RWPE2 (cell line): Measurements from ENCODE around the gene VASN.

Source experiments
- ATAC-seq: fragments of 200-7000 bp; cut with Tn5 transposase; 3 replicates; pipeline ENCODE4 v1.9.1; 2021; ENCODE audit warnings: low read depth
- DNase-seq: peaks from one replicate; pipeline ENCODE4 v3.0.0-alpha.2; 2020; ENCODE audit warnings: low spot score
- H3K27ac ChIP-seq: fragments of 450-650 bp; 2 replicates; pipeline ENCODE4 v1.5.1; 2017; ENCODE audit warnings: mild to moderate bottlenecking; ENCODE audit not compliant: poor library complexity, severe bottlenecking
- H3K27me3 ChIP-seq: fragments of 250-450 bp; sonication (Bioruptor Pico); 2 replicates; pipeline ENCODE4 v1.5.1; 2021; ENCODE audit warnings: mild to moderate bottlenecking, moderate library complexity; ENCODE audit not compliant: insufficient read depth, poor library complexity, severe bottlenecking
- H3K36me3 ChIP-seq: fragments of 250-450 bp; sonication (Bioruptor Pico); 2 replicates; pipeline ENCODE4 v1.5.1; 2020; ENCODE audit warnings: low read depth, mild to moderate bottlenecking, moderate library complexity
- H3K4me1 ChIP-seq: fragments of 250-450 bp; sonication (Bioruptor Pico); 2 replicates; pipeline ENCODE4 v1.5.1; 2021; ENCODE audit warnings: mild to moderate bottlenecking, moderate library complexity; ENCODE audit not compliant: insufficient read depth, poor library complexity, severe bottlenecking
- H3K4me3 ChIP-seq: fragments of 250-450 bp; sonication (Bioruptor Pico); 2 replicates; pipeline ENCODE4 v1.5.1; 2021; ENCODE audit warnings: mild to moderate bottlenecking, moderate library complexity; ENCODE audit not compliant: severe bottlenecking
- H3K9me3 ChIP-seq: fragments of 250-450 bp; sonication (Bioruptor Pico); 2 replicates; pipeline ENCODE4 v1.5.1; 2021; ENCODE audit warnings: mild to moderate bottlenecking, moderate library complexity; ENCODE audit not compliant: severe bottlenecking
- TF ChIP-seq, protein P1 (sequence below): fragments of 450-650 bp; IDR thresholded peaks from one replicate; pipeline ENCODE4 v1.5.1; 2017; ENCODE audit warnings: mild to moderate bottlenecking, moderate library complexity; ENCODE audit not compliant: poor library complexity, severe bottlenecking

VASN gene

DNA sequence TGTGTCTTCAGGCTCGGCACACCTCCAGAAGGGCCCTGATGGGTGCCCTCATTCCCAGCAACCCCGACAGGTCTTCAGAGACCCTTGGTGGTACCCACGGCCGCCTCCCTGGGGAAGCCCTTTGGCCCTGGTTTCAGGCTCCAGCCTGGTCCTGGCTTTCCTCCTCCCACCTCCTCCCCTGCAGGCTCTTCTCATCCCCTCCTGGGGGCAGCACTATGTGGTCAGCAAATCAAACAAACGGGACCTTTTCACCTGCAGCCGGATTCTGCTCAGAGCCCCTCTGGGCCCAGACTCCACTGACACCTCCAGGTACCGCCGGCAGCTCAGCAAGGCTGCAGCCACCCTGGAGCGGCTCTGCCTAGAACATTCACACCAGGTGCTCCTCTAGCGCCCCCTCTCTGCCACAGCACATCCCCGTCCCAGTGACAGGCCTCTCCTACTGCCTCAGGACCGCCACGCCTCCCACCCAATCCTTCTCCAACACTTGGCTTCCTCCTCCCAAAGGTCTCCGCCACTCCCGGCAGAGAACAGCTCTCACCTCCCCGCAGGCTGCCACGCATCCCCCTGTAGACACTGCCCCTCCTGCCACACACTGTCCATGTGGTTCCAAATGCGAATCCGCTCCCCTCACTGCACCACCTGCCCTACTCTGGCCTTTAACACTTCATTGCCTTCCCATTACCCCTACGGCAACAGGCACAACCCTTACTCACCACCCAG lies 32.8 kb downstream of the VASN start:
- Histone ChIP-seq H3K27ac (no peak overlapping the region), H3K9me3 (no peaks in the 10 kb centered on the region), H3K4me3 (no peak overlapping the region), H3K36me3 (peaks cover 22% of the 10 kb centered on the region), H3K27me3 (no peaks in the 10 kb centered on the region), H3K4me1 (peaks cover 10% of the 10 kb centered on the region)
- DNase-seq (no peak), ATAC-seq (peak; percentile 13; the same call in 1 of the 3 replicates)
- TF ChIP-seq, protein P1, sequence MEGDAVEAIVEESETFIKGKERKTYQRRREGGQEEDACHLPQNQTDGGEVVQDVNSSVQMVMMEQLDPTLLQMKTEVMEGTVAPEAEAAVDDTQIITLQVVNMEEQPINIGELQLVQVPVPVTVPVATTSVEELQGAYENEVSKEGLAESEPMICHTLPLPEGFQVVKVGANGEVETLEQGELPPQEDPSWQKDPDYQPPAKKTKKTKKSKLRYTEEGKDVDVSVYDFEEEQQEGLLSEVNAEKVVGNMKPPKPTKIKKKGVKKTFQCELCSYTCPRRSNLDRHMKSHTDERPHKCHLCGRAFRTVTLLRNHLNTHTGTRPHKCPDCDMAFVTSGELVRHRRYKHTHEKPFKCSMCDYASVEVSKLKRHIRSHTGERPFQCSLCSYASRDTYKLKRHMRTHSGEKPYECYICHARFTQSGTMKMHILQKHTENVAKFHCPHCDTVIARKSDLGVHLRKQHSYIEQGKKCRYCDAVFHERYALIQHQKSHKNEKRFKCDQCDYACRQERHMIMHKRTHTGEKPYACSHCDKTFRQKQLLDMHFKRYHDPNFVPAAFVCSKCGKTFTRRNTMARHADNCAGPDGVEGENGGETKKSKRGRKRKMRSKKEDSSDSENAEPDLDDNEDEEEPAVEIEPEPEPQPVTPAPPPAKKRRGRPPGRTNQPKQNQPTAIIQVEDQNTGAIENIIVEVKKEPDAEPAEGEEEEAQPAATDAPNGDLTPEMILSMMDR: peak; percentile 54

DNA sequence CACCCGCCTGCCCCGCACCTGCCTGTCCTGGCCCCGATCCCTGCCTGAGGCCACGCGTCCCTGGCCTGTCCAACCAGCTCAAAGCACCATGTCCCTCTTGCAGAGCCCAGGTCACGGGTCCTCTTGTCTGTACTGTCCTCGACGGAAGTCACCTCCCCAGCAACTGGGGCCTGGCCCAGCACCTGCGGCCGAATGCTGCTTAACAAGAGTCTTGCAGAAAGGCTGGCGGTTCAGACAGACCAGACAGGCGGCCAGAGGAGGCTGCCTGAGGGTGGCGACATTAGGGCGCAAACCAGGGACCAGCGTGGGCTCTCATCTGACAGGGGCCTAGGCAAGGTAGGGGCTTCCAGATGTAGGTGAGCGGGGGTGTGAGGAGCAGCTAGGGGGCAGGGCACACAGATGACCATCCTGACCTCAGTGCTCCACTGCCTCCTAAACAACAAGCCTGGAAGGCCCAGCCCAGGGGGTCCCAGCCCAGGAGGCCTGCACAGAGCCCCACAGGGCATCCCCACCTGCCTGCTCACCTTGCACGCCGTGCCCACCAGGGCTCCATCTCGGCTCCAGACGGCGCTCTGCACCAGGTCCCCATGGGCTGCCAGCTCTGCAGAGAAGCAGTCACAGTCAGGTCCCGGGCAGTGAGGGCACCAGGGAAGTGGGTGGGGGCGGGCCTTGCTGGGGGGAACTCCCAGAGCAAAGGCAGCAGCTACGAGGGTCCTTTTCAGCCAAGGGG lies 33.5 kb downstream of the VASN start:
- ATAC-seq: no peak

DNA sequence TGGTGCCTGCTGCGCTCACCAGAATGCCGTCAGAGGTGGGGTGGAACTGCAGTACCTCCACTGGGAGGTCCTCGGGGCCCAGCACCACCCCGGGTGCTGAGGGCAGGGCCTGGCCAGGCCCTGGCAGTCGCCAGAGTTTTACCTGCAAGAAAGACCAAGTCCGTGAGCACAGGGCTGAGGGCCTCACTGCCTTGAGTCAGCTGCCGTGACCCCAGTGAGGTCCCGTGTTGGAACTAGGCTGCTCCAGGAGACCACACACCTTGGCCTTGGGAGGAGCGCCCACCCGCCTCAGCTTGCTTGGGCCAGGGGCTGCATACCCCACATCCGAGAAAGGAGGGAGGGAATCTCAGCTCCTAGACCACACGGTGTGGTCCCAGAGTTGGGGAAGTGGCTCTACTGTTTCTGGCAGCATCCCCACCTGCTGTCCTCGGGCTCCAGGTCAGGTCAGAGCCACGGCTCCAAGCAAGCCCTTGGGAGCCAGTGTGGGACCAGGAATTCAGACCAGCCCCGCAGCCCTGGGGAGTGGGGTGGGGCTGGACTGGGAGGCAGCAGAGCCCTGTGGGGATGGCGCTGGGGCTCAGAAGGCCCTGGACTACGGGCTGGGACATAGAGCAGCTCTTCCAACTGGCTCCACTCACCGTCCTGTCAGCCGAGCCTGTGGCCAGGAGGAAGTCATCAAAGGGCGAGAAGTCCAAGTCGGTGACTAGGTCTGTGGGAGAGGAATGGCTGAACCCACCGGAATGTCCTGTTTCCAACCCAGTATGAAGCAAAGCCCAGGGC lies 36.1 kb downstream of the VASN start:
- Histone ChIP-seq H3K27me3 (no peaks in the 10 kb centered on the region), H3K36me3 (peaks cover 27% of the 10 kb centered on the region)

More for the DNA sequence above, 33.5 kb downstream of the VASN start:
- Histone ChIP-seq H3K27ac (no peak overlapping the region), H3K4me3 (no peak overlapping the region), H3K27me3 (no peaks in the 10 kb centered on the region), H3K9me3 (no peaks in the 10 kb centered on the region), H3K4me1 (peaks cover 10% of the 10 kb centered on the region), H3K36me3 (peaks cover 22% of the 10 kb centered on the region)
- TF ChIP-seq, protein P1: no peak
- DNase-seq: peak; percentile 64

DNA sequence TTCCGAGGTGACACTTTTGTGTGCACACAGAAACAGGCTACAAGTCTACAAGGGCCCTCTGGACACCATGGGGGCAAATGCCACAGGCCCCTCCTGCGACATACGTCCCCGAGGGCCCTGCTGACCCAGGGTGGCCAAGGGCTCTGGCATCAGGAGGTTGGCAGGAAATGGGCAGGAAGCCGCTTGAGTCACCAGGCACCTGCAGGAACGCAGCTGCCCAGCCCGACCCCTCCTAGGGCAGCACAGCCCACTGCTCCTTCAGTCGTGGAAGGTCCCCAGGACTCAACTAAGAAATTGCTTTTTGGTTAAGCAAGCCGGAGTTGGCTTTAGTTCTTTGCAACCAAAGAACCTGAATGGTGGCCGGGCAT lies 36.7 kb downstream of the VASN start:
- H3K36me3 ChIP-seq: peaks cover 27% of the 10 kb centered on the region
- H3K4me3 ChIP-seq: no peak overlapping the region
- TF ChIP-seq, protein P1: no peak
- peaks cover 15% of the 10 kb centered on the region for H3K4me1 ChIP-seq
- no peak for DNase-seq
- no peaks in the 10 kb centered on the region for H3K9me3 ChIP-seq
- peak overlapping the region; percentile 12 for H3K27ac ChIP-seq
- H3K27me3 ChIP-seq: no peaks in the 10 kb centered on the region
- ATAC-seq: no peak

More for the DNA sequence above, 36.1 kb downstream of the VASN start:
- Histone ChIP-seq H3K4me1 (peaks cover 15% of the 10 kb centered on the region), H3K27ac (peak overlapping the region; percentile 12), H3K9me3 (no peaks in the 10 kb centered on the region), H3K4me3 (no peak overlapping the region)
- TF ChIP-seq, protein P1: no peak
- no peak for DNase-seq
- no peak for ATAC-seq
